GM21717 (cell line): ENCODE data around the gene PPFIA4.

ENCODE experiments used
- ATAC-seq: cut with Tn5 transposase; IDR thresholded peaks from one replicate; pipeline ENCODE4 v1.9.1; 2021; ENCODE audit warnings: mild to moderate bottlenecking, moderate library complexity; ENCODE audit not compliant: unreplicated experiment

PPFIA4 gene

DNA sequence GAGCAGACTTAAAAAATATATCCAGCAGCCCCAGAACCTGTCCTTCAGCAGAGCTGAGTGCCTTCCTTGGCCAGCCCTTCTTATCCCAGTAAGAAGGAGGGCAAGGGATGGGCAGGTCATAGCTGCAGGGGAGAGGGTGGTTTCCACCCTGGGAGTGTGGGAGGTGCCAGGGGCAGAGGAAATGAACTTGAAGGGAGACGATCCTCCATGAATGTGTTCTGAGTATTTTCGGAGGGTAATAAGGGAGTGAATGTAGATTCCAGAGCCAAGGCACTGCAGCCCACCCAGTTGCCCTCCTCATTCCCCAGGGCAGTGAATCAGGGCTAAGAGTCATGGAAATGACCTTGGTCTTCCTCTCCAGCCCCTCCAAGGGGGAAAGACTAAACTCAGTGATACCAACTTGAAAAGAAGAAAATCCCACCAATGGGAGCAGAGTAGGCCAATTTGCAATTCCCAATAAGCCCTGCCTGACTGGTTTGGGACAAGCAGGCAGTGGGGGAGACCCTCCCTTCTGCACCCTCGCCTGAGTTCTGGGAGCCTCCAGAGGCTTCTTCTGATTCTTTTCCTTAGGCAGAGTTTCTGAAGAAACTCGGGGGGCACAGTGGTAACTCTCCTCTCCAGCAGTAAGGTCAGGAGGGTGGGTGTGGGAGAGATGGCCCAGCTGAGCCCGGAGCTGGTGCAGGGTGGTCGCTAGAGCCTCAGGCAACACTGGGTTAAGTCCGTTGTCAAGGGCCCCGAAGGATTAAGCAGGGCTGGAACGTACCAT lies 55.4 kb downstream of the PPFIA4 start:
- no peak for ATAC-seq

DNA sequence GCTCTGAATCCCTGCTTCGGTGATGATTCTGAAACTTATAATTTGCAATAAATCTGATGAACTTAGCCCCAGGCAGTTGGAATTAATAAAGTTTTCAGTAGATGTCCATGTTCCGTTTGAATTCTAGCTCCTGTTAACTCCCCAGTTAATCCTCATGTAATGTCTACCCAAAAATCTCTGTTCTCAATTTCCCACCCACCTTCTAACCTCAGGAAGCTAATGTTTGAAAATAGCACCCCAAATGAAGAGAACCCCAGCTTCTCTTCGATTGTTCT lies 55.9 kb downstream of the PPFIA4 start:
- ATAC-seq, result no peak

GRCh38 chr1:203082571-203083462 lies 56.5 kb downstream of the PPFIA4 start:
- no peak for ATAC-seq

DNA sequence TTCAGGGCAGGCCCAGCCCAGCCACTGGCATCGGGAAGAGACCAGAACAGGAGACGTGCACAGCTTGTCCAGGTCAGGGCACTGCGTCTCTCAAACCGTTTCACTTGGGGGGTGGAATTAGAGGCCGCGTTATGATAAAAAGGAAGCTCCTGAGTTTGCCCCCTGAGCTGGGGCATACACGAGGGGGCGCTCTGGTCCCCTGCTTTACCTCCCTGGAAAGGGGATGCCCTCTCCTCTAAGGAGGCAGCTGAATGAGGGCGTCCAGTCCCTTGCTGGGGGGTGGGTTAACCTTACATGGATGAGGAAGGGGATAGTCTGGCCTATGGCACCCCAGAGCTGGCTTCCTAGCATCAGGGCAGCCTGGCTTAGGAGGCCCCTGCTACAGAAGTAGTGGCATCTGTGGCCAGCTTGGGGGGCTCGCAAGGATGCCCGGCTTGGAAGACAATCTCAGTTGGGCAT lies 57.2 kb downstream of the PPFIA4 start:
- no peak for ATAC-seq

DNA sequence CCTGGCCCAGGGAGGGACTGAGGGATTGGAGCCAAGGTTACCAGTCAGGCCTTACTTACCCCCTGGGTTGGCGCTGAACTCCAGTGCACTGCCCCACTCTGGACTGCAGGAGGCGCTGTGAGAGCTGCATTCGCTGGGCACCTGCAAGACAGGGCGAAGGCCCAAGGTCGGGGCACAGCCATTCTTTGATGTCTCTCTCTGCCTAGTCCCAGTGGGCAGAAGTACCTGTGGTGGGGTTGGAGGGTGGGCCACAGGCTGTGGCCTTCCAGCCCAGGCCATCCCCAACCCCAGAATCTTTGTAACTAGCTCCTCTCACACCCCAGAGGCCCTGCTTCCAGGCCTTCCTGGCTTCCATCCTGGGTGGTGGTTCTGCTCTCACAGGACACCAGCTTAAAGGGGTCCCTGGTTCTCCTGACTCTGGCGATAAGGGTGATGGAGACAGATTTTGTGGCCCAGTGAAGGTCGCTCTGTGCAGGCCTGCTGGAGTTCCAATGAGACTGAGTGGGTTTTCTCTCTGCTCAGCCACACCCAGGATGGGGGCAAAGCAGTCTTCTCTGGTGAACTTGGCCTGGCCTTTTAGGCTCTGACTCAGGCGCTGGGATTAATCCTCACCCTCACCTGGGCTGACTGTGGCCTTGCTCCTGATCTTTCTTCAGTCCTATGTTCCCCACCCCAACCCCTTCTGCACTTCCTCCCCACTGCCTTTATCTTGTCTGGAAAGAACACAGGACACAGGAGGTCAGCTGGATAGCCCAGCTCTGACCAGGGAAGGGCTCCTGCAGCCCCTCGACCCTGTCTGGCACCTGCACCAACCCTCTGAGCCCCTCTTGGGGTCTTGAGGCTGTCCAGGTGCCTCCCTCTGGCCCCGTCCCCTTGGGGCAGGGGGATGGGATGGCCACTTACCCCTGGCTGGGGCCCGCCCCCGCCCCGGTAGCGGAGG lies 58.6 kb downstream of the PPFIA4 start:
- ATAC-seq, result no peak

- no peak for ATAC-seq
Measured at GRCh38 chr1:203085528-203086406, 59.5 kb downstream of the PPFIA4 start, which contains the start of gene MYOG. Gene MYOG (minus strand): TSS chr1:203086012. CDS start chr1:203085961, 51 bp downstream.

- no peak for ATAC-seq
Measured at GRCh38 chr1:203086992-203087763, 60.9 kb downstream of the PPFIA4 start.

- no peak for ATAC-seq
Measured at GRCh38 chr1:203088441-203088840, 62.1 kb downstream of the PPFIA4 start.

GRCh38 chr1:203089001-203089650 lies 62.8 kb downstream of the PPFIA4 start:
- ATAC-seq, result no peak

GRCh38 chr1:203089651-203090045 lies 63.4 kb downstream of the PPFIA4 start:
- no peak for ATAC-seq

- no peak for ATAC-seq
Measured at GRCh38 chr1:203090421-203091198, 64.3 kb downstream of the PPFIA4 start.

DNA sequence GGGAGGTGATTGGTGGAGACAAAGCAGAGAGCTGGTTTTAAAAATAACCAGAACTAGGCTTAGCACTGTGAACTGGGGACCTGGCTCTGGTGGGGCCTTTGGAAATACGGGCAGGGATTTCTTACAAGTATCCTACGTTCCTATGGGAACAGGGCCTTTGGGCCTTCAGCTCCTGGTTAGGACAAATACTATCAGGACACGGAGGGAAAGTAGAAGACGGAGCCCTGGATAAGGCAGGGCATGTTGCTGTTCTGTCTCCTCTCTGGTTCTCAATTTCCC lies 64.8 kb downstream of the PPFIA4 start:
- no peak for ATAC-seq

GRCh38 chr1:203091761-203092330 lies 65.6 kb downstream of the PPFIA4 start:
- ATAC-seq, result no peak

DNA sequence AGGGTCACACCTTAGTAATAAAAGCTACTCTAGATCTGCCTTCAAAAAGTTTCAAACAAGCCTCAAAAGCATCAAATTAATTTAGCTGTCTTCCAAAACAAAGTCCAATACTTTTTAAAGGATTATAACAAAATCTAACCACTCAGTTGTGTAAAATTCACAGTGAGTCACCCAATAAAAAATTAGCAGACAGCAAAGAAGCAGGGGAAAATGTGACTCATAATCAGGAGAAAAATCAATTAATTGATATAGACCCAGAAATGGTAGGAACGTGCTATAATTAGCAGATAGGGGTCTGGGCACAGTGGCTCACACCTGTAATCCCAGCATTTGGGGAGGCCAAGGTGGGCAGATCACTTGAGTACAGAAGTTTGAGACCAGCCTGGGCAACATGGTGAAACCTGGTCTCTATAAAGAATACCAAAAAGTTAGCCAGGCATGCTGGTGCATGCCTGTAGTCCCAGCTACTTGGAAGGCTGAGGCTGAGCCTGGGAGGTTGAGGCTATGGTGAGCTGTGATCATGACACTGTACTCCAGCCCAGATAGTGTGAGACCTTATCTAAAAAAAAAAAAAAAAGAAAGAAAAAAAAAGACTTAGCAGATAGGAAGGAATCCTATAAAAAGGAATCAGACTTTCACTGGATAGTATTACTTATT lies 67.6 kb downstream of the PPFIA4 start:
- ATAC-seq, result no peak

DNA sequence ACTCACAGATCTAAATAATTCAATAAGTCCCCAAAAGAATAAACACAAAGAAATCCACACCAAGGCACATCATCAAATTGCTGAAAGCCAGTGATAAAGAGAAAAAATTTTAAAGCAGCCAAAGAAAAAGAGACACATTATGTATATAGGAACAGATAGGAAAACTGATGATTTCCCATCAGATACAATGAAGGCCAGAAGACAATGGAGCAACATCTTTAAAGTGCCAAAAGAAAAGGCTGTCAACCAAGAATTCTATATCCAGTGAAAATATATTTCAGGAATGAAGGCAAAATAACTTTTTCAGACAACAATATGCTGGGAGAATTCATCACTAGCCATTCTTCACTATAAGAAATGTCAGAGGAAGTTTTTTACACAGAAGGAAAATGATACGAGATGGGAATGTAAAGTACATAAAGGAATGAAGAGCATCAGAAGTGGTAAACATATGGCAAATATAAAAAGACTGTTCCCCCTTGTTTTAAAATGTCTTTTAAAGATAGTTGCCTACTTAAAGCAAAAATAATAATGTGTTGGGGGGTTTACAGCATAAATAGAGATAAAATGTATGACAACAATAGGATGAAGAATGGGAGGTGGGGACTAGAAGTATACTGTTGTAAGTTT lies 68.9 kb downstream of the PPFIA4 start:
- ATAC-seq, result no peak

DNA sequence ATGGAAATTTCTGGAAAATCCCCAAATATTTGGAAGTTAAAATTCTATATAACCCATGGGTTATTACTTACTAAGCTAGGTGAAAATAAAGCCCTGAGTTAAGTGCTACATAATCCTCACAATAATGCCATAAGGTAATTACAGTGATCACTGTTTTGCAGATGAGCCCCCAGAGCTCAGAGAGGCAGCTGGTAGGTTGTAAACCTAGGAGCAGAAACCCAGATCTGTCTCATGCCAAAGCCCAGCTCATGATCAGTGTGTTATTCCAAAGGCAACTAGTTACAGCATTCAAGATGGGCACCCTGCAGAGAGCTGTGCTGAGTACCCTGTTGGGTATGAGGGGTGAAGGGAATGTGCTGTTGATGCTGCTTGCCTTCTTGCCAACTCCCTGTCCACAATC lies 70.3 kb downstream of the PPFIA4 start:
- no peak for ATAC-seq

DNA sequence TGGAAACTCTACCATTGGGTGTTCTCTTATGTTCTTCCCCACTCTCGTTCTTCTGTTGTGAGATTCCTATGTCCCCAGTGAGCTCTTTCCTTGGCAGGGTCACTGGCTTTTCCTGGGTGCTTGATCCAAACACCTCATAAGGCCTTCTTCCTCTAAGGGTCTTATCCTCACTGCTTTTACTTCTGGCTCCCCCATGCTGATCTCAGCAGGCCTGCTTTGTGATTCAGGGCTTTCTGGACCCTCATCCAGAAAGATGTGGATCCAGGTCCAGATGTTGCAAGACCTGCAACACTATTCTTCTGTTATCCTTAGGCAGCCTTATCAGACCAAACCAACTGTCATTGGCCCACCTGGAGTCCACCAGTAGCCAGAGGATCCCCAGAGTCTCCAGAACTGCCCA lies 70.7 kb downstream of the PPFIA4 start:
- ATAC-seq, result no peak
